Measurements from ENCODE around the gene RRBP1.

DNA sequence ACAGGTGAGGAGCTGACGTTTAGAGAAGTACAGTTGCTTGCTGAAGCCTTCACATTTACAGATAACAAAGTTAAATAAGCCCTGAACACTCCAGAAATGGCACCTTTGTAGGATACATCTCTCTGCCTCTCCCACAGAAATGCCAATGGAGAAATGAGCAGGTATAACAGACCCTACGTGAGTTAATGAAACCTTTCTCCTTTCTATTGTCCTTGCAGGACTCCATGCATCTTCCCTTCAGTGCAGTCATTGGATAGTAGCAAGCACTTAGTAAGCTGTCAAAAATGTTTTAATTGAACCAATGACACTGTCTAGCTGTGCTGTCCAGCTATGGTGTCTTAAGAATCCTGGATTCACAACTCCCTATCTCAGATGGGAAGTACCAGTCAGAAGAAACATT, 8.1 kb upstream of the RRBP1 start:
- no peak for TF ChIP-seq SMC3 (IDR thresholded peaks at IDR 0.05; ENCODE audit: low read depth, low read length)
- TF ChIP-seq, protein P1, sequence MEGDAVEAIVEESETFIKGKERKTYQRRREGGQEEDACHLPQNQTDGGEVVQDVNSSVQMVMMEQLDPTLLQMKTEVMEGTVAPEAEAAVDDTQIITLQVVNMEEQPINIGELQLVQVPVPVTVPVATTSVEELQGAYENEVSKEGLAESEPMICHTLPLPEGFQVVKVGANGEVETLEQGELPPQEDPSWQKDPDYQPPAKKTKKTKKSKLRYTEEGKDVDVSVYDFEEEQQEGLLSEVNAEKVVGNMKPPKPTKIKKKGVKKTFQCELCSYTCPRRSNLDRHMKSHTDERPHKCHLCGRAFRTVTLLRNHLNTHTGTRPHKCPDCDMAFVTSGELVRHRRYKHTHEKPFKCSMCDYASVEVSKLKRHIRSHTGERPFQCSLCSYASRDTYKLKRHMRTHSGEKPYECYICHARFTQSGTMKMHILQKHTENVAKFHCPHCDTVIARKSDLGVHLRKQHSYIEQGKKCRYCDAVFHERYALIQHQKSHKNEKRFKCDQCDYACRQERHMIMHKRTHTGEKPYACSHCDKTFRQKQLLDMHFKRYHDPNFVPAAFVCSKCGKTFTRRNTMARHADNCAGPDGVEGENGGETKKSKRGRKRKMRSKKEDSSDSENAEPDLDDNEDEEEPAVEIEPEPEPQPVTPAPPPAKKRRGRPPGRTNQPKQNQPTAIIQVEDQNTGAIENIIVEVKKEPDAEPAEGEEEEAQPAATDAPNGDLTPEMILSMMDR (conservative IDR thresholded peaks at IDR 0.05; ENCODE audit: low read depth, low read length) = no peak
- no peak for TF ChIP-seq POLR2A (IDR thresholded peaks at IDR 0.05; ENCODE audit: low read depth, low read length)
- no peak for TF ChIP-seq FOS (IDR thresholded peaks at IDR 0.05; ENCODE audit: low read depth, low read length)
- TF ChIP-seq BHLHE40 (IDR thresholded peaks at IDR 0.05; ENCODE audit: low read depth, low read length) = no peak
- TF ChIP-seq RAD21 (IDR thresholded peaks at IDR 0.05; ENCODE audit: low read length) = no peak
- no peak for TF ChIP-seq MAZ (IDR thresholded peaks at IDR 0.05; ENCODE audit: borderline replicate concordance, low read depth, low read length)
- TF ChIP-seq MXI1 (IDR thresholded peaks at IDR 0.05; ENCODE audit: borderline replicate concordance, low read depth, low read length) = no peak
- TF ChIP-seq CHD1 (IDR thresholded peaks at IDR 0.05; ENCODE audit: low read depth, low read length) = no peak
- TF ChIP-seq, protein P2, sequence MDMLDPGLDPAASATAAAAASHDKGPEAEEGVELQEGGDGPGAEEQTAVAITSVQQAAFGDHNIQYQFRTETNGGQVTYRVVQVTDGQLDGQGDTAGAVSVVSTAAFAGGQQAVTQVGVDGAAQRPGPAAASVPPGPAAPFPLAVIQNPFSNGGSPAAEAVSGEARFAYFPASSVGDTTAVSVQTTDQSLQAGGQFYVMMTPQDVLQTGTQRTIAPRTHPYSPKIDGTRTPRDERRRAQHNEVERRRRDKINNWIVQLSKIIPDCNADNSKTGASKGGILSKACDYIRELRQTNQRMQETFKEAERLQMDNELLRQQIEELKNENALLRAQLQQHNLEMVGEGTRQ (IDR thresholded peaks at IDR 0.05; ENCODE audit: low read depth, low read length) = no peak
- TF ChIP-seq ELK1 (IDR thresholded peaks at IDR 0.05; ENCODE audit: borderline replicate concordance, low read depth, low read length) = no peak
- no peak for TF ChIP-seq RCOR1 (IDR thresholded peaks at IDR 0.05; ENCODE audit: insufficient replicate concordance, low read length)
